C4-2B (cell line): ENCODE results near the gene THEMIS.

Source experiments
- H3K27ac ChIP-seq: fragments of 450-650 bp; 2 replicates; pipeline ENCODE4 v1.5.1; 2017
- ZFX ChIP-seq: fragments of 450-650 bp; IDR thresholded peaks from 2 replicates; pipeline ENCODE4 v1.6.1; 2017
- TF ChIP-seq, protein P1 (sequence below): fragments of 450-650 bp; conservative IDR thresholded peaks from 2 replicates; pipeline ENCODE4 v1.5.1; 2017; ENCODE audit warnings: mild to moderate bottlenecking

Gene THEMIS

DNA sequence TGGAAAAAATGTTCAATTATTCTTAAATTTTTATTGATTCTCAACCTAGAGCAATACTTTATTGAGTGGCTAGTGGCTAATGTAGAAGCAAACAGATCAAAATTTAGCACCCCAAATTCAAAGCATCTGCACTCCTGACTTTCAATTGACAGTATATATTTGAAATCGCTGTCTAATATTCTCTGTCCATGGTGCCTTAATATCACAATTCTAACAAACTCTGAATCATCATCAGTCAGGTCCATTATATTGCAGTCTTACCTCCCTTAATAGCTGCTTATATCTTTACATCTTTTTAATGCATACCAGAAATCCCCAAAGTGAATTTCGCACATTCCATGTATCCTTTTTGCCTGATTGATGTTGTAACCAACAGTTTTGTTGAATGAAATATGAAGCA is 134.9 kb downstream of the THEMIS start:
- TF ChIP-seq ZFX = no peak
- TF ChIP-seq, protein P1, sequence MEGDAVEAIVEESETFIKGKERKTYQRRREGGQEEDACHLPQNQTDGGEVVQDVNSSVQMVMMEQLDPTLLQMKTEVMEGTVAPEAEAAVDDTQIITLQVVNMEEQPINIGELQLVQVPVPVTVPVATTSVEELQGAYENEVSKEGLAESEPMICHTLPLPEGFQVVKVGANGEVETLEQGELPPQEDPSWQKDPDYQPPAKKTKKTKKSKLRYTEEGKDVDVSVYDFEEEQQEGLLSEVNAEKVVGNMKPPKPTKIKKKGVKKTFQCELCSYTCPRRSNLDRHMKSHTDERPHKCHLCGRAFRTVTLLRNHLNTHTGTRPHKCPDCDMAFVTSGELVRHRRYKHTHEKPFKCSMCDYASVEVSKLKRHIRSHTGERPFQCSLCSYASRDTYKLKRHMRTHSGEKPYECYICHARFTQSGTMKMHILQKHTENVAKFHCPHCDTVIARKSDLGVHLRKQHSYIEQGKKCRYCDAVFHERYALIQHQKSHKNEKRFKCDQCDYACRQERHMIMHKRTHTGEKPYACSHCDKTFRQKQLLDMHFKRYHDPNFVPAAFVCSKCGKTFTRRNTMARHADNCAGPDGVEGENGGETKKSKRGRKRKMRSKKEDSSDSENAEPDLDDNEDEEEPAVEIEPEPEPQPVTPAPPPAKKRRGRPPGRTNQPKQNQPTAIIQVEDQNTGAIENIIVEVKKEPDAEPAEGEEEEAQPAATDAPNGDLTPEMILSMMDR = no peak
- no peak overlapping the region for H3K27ac ChIP-seq

DNA sequence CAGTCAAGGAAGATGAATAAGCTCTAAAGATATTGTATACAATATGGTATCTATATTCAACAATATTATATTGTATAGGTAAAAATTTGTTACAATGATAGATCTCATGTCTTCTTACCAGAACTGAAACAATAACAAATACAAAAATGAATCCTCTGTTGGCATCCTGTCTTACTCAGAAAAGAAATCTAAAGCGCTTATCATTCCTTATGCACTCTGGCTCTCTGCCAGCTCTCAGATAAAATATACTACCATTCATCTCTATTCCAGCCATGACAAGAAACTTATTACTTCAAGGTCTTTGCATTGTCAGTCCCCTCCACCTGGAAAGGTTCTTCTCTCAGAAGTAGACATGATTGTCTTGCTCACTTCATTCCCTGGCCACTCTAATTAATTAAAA is 138.6 kb downstream of the THEMIS start:
- no peak for TF ChIP-seq ZFX
- TF ChIP-seq, protein P1 = no peak

DNA sequence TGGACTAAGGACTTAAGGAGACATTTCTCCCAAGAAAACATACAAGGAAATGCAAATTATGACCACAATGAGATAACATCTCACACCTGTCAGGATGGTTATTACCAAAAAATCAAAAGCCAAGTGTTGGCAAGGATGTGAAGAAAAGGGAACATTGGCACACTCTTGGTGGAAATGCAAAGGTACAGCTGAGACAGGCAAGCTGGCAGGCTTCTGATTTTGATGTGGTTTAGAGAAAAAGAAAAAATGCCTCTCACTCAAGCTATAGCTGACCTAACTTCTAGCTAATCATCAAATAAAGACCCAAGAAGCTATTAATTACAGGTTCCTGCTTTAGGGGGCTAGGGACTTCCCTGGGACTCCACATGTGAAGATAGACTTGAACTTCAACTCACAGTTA is 139.8 kb downstream of the THEMIS start:
- no peak overlapping the region for H3K27ac ChIP-seq
- TF ChIP-seq, protein P1 = no peak
- TF ChIP-seq ZFX = no peak

More for the DNA sequence above, 138.6 kb downstream of the THEMIS start:
- H3K27ac ChIP-seq = no peak overlapping the region

DNA sequence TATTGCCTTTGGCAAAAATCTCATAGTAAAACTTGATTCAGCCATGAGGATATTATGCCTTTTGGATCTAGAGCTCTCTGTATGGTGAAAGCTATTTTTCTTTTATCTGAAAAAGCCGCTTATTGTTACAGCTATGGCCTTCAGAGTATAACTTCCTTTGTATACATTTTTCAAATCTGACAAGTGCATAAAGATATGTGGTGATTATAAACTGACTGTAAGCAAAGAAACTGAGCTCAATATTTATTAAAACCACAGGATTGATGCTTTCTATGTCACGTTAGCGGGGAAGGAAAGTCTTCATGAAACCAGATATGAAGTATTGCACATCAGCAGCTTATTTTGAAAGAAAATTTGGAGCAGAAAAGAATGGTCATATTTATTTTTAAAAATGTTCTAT is 151.8 kb downstream of the THEMIS start:
- TF ChIP-seq, protein P1 = no peak
- no peak for TF ChIP-seq ZFX

DNA sequence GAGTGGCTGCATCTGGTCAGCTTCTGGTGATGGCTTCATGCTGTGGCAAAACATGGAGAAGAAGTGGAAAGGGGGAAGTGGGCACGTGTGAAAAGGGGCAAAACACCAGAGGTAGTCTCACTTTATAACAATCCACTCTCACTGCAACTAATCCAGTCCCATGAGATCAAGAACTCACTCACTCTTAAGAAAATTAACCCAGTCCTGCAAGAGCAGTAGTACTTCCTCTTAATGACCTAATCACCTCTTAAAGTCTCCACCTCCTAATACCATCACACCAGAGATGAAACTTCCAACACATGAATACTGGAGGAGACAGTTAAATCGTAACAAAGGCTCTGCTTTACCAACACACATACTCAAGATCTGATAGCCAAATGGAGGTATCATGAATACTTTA is 152.6 kb downstream of the THEMIS start:
- no peak overlapping the region for H3K27ac ChIP-seq
- TF ChIP-seq, protein P1 = no peak
- no peak for TF ChIP-seq ZFX

More for the DNA sequence above, 151.8 kb downstream of the THEMIS start:
- H3K27ac ChIP-seq = no peak overlapping the region

DNA sequence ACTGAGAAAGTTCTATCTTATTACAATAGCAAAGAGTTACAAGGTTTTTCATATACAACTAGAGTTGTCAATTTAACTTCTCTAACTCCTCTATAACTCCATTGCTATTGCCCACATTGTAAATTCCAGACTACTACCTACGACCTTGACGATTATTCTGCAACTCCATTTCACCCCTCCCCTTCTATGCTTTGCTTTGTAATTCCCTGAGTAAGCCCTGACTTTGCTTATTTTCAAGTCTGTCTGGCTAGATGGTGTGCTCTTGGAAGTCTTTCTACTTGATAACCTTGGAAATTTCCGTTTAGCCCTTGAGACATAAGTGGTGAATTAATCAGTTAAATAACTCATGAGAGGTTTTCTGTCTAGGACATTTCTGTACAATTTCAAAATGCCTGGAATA is 162.4 kb downstream of the THEMIS start:
- TF ChIP-seq, protein P1 = no peak
- TF ChIP-seq ZFX = no peak
- H3K27ac ChIP-seq = no peak overlapping the region

DNA sequence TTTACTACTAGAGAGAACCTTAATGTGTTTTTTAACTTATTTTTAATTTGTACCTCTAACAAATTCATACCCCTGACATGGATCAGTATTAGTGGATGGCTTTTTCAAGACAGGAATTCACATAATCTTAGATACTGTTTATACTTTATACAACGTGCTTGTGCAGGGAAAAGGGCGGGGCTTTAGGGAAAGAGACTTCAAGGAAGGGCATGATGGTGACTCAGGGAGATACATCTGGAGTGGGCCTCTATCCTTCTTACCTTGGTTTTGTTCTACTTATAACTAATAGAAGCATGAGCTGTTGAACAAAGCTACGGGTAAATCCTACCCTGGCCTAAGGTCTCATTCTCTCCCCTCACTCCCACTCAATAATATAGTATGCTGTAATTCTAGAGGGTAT is 163.1 kb downstream of the THEMIS start:
- no peak for TF ChIP-seq ZFX
- TF ChIP-seq, protein P1 = no peak
- H3K27ac ChIP-seq = no peak overlapping the region
